ENCODE data around the gene NAV2.

DNA sequence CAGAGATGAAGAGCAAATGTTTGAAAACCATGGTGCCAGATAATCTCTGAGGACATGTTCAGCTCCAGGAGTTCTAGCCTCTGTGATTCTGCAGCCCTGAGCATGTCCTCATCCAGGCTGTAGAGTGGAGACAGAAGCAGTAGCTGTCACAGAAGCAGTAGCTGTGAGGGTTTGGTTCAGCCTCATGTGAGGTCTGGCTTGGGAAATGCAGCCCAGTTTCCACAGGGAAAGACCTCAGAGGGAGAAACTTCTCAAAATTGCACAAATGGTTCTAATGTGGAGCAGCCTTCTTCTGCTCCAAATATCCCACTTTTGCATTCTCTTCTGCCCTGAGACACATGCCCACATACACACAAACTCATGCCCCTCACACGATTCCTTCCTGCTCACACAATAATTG lies 399.2 kb downstream of the NAV2 start:
- TF ChIP-seq, protein P1, sequence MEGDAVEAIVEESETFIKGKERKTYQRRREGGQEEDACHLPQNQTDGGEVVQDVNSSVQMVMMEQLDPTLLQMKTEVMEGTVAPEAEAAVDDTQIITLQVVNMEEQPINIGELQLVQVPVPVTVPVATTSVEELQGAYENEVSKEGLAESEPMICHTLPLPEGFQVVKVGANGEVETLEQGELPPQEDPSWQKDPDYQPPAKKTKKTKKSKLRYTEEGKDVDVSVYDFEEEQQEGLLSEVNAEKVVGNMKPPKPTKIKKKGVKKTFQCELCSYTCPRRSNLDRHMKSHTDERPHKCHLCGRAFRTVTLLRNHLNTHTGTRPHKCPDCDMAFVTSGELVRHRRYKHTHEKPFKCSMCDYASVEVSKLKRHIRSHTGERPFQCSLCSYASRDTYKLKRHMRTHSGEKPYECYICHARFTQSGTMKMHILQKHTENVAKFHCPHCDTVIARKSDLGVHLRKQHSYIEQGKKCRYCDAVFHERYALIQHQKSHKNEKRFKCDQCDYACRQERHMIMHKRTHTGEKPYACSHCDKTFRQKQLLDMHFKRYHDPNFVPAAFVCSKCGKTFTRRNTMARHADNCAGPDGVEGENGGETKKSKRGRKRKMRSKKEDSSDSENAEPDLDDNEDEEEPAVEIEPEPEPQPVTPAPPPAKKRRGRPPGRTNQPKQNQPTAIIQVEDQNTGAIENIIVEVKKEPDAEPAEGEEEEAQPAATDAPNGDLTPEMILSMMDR (IDR thresholded peaks at IDR 0.05): no peak
- TF ChIP-seq POLR2A (IDR thresholded peaks at IDR 0.05): no peak
